HCT116 (cell line): ENCODE data around the gene FAM185A.
"Not testable (repeated sequence)": the region's sequence is repeated elsewhere in the genome, so short reads cannot be mapped to it uniquely, and the experiment has no call there.

Source experiments
- EGR1 ChIP-seq: IDR thresholded peaks from 2 replicates; pipeline ENCODE4 v1.6.1; 2012; ENCODE audit warnings: low read depth
- EZH2 ChIP-seq: fragments of 200-600 bp; sonication (generic); IDR thresholded peaks from 2 replicates; pipeline ENCODE4 v1.6.1; 2017; ENCODE audit warnings: antibody characterized with exemption, mixed run types
- EZH2phosphoT487 ChIP-seq: fragments of 200-600 bp; IDR thresholded peaks from 2 replicates; pipeline ENCODE4 v1.6.1; 2018; ENCODE audit warnings: antibody characterized with exemption, borderline replicate concordance
- FOSL1 ChIP-seq: IDR thresholded peaks from 2 replicates; pipeline ENCODE4 v1.6.1; 2012; ENCODE audit warnings: low read depth
- MAX ChIP-seq: IDR thresholded peaks from 2 replicates; pipeline ENCODE4 v1.6.1; 2012
- POLR2A ChIP-seq: IDR thresholded peaks from 2 replicates; pipeline ENCODE4 v1.7.0; 2011; ENCODE audit warnings: borderline replicate concordance; ENCODE audit not compliant: insufficient read depth, insufficient read length; ENCODE audit errors: extremely low read depth
- POLR2AphosphoS5 ChIP-seq: IDR thresholded peaks from 2 replicates; pipeline ENCODE4 v1.6.1; 2011; ENCODE audit warnings: mild to moderate bottlenecking, low read depth, low read length, moderate library complexity
- RAD21 ChIP-seq: IDR thresholded peaks from 2 replicates; pipeline ENCODE4 v1.6.1; 2012; ENCODE audit warnings: low read depth, mild to moderate bottlenecking
- SP1 ChIP-seq: IDR thresholded peaks from 2 replicates; pipeline ENCODE4 v1.6.1; 2012; ENCODE audit warnings: low read depth
- YY1 ChIP-seq: IDR thresholded peaks from 2 replicates; pipeline ENCODE4 v1.6.1; 2011; ENCODE audit warnings: low read length, low read depth, moderate library complexity, mild to moderate bottlenecking; ENCODE audit not compliant: insufficient replicate concordance; ENCODE audit errors: extremely low read depth
- ZBTB33 ChIP-seq: IDR thresholded peaks from 2 replicates; pipeline ENCODE4 v1.6.1; 2011; ENCODE audit warnings: mild to moderate bottlenecking, low read length, moderate library complexity; ENCODE audit not compliant: insufficient replicate concordance; ENCODE audit errors: extremely low read depth
- TF ChIP-seq, protein P1 (sequence below), 3 experiments: fragments of 200-600 bp in 1 of 3; sonication (generic) in 1 of 3; IDR thresholded peaks in 2 of 3; conservative IDR thresholded peaks in 1 of 3; 2 replicates each; pipeline ENCODE4 v1.5.1; 2012 to 2017; ENCODE audit warnings: low read depth in 2 of 3, low read length in 2 of 3, antibody characterized with exemption in 1 of 3, borderline replicate concordance in 1 of 3, control low read depth in 1 of 3, mild to moderate bottlenecking in 1 of 3, mixed read lengths in 1 of 3, mixed run types in 1 of 3, moderate library complexity in 1 of 3; ENCODE audit not compliant: insufficient read depth in 1 of 3
- TF ChIP-seq, protein P2 (sequence below): IDR thresholded peaks from 2 replicates; pipeline ENCODE4 v1.6.1; 2012
- TF ChIP-seq, protein P3 (sequence below): IDR thresholded peaks from 2 replicates; pipeline ENCODE4 v1.6.1; 2012; ENCODE audit warnings: low read depth

- TF ChIP-seq POLR2A, POLR2AphosphoS5, EZH2, SP1, YY1, MAX, ZBTB33, EZH2phosphoT487, EGR1, RAD21, FOSL1: not testable (repeated sequence)
- TF ChIP-seq, protein P1, sequence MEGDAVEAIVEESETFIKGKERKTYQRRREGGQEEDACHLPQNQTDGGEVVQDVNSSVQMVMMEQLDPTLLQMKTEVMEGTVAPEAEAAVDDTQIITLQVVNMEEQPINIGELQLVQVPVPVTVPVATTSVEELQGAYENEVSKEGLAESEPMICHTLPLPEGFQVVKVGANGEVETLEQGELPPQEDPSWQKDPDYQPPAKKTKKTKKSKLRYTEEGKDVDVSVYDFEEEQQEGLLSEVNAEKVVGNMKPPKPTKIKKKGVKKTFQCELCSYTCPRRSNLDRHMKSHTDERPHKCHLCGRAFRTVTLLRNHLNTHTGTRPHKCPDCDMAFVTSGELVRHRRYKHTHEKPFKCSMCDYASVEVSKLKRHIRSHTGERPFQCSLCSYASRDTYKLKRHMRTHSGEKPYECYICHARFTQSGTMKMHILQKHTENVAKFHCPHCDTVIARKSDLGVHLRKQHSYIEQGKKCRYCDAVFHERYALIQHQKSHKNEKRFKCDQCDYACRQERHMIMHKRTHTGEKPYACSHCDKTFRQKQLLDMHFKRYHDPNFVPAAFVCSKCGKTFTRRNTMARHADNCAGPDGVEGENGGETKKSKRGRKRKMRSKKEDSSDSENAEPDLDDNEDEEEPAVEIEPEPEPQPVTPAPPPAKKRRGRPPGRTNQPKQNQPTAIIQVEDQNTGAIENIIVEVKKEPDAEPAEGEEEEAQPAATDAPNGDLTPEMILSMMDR (IDR thresholded peaks at IDR 0.05 in 2 of 3, conservative IDR thresholded peaks at IDR 0.05 in 1 of 3; ENCODE audit: borderline replicate concordance in 1 of 3, insufficient read depth in 1 of 3, low read depth in 2 of 3, low read length in 2 of 3): not testable (repeated sequence)
- TF ChIP-seq, protein P2, sequence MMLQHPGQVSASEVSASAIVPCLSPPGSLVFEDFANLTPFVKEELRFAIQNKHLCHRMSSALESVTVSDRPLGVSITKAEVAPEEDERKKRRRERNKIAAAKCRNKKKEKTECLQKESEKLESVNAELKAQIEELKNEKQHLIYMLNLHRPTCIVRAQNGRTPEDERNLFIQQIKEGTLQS: not testable (repeated sequence)
- TF ChIP-seq, protein P3, sequence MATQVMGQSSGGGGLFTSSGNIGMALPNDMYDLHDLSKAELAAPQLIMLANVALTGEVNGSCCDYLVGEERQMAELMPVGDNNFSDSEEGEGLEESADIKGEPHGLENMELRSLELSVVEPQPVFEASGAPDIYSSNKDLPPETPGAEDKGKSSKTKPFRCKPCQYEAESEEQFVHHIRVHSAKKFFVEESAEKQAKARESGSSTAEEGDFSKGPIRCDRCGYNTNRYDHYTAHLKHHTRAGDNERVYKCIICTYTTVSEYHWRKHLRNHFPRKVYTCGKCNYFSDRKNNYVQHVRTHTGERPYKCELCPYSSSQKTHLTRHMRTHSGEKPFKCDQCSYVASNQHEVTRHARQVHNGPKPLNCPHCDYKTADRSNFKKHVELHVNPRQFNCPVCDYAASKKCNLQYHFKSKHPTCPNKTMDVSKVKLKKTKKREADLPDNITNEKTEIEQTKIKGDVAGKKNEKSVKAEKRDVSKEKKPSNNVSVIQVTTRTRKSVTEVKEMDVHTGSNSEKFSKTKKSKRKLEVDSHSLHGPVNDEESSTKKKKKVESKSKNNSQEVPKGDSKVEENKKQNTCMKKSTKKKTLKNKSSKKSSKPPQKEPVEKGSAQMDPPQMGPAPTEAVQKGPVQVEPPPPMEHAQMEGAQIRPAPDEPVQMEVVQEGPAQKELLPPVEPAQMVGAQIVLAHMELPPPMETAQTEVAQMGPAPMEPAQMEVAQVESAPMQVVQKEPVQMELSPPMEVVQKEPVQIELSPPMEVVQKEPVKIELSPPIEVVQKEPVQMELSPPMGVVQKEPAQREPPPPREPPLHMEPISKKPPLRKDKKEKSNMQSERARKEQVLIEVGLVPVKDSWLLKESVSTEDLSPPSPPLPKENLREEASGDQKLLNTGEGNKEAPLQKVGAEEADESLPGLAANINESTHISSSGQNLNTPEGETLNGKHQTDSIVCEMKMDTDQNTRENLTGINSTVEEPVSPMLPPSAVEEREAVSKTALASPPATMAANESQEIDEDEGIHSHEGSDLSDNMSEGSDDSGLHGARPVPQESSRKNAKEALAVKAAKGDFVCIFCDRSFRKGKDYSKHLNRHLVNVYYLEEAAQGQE: not testable (repeated sequence)
Observed at GRCh38 chr7:102791831-102792230, 43.0 kb downstream of the FAM185A start.
